Keratinocyte (primary cell): Measurements from ENCODE around the gene BCAS3.

Experiments
- EZH2 ChIP-seq: IDR thresholded peaks from one replicate; pipeline ENCODE4 v1.6.1; 2012; ENCODE audit warnings: inconsistent platforms, mild to moderate bottlenecking, low read length, moderate library complexity
- TF ChIP-seq, protein P1 (sequence below), 3 experiments: IDR thresholded peaks in 1 of 3; conservative IDR thresholded peaks in 1 of 3; optimal IDR thresholded peaks in 1 of 3; 2 replicates in 2 of 3; 3 replicates in 1 of 3; pipeline versions ENCODE3 to v1.5.1; 2011; ENCODE audit warnings: low read length in 3 of 3, mild to moderate bottlenecking in 3 of 3, moderate library complexity in 2 of 3, control low read depth in 1 of 3, inconsistent platforms in 1 of 3; ENCODE audit not compliant: insufficient read depth in 2 of 3; ENCODE audit errors: extremely low read depth in 1 of 3

DNA sequence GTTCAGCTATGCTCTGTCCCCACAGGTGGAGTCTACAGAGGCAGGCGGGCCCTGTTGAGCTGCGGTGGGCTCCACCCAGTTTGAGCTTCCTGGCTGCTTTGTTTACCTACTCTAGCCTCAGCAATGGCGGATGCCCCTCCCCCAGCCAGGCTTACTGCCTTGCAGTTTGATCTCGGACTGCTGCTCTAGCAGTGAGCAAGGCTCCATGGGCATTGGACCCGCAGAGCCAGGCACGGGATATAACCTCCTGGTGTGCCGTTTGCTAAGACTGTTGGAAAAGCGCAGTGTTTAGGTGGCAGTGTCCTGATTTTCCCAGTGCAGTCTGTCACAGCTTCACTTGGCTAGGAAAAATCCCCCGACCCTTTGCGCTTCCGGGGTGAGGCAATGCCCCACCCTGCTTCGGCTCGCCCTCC, 89.1 kb downstream of the BCAS3 start:
- TF ChIP-seq, protein P1, sequence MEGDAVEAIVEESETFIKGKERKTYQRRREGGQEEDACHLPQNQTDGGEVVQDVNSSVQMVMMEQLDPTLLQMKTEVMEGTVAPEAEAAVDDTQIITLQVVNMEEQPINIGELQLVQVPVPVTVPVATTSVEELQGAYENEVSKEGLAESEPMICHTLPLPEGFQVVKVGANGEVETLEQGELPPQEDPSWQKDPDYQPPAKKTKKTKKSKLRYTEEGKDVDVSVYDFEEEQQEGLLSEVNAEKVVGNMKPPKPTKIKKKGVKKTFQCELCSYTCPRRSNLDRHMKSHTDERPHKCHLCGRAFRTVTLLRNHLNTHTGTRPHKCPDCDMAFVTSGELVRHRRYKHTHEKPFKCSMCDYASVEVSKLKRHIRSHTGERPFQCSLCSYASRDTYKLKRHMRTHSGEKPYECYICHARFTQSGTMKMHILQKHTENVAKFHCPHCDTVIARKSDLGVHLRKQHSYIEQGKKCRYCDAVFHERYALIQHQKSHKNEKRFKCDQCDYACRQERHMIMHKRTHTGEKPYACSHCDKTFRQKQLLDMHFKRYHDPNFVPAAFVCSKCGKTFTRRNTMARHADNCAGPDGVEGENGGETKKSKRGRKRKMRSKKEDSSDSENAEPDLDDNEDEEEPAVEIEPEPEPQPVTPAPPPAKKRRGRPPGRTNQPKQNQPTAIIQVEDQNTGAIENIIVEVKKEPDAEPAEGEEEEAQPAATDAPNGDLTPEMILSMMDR (optimal IDR thresholded peaks at IDR 0.05 in 1 of 3, IDR thresholded peaks at IDR 0.05 in 1 of 3, conservative IDR thresholded peaks at IDR 0.05 in 1 of 3; ENCODE audit: extremely low read depth in 1 of 3, insufficient read depth in 2 of 3, low read length in 3 of 3), result no peak
- no peak for TF ChIP-seq EZH2
